Dedifferentiated amniotic fluid mesenchymal stem cell (primary cell): ENCODE results near the gene POT1.
"Not testable (repeated sequence)": the region's sequence is repeated elsewhere in the genome, so short reads cannot be mapped to it uniquely, and the experiment has no call there.

Experiments
- DNase-seq: peaks from one replicate; pipeline ENCODE4 v3.0.0-alpha.2; 2016; ENCODE audit errors: extremely low spot score

The POT1 gene, protein sequence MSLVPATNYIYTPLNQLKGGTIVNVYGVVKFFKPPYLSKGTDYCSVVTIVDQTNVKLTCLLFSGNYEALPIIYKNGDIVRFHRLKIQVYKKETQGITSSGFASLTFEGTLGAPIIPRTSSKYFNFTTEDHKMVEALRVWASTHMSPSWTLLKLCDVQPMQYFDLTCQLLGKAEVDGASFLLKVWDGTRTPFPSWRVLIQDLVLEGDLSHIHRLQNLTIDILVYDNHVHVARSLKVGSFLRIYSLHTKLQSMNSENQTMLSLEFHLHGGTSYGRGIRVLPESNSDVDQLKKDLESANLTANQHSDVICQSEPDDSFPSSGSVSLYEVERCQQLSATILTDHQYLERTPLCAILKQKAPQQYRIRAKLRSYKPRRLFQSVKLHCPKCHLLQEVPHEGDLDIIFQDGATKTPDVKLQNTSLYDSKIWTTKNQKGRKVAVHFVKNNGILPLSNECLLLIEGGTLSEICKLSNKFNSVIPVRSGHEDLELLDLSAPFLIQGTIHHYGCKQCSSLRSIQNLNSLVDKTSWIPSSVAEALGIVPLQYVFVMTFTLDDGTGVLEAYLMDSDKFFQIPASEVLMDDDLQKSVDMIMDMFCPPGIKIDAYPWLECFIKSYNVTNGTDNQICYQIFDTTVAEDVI

DNA sequence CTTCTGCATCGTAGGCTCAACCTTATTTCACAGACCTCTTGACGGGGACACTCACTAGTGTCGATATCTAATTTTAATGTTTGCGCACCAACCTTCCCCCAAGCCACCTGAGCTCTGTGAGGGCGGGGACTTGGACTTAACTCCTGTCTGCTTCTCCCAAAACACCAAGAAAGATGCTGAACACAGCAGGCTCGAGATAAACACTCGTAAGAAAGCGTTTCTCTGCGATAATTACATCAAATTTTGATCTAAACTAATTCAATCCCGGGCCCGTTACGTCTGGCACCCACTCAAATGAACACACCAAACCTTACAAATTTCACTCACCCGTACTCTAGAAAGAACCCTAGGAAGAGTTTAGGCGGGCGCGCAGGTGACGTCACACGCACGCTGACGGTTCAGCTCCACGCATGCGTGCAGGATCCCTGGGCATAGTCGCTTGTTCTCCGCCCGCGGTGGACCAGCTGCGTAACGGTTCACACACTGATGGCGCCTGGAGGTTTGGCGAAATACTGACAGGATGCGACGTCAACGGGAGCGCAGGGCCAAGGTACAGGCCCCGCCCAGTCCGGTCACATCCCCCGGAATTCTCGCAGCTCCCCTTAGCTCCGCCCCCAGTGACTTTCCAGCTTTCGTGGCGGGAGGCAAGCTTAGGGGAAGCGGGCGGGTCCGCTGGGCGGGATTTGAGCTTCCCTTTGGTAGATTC lies at the start of gene POT1:
TSS of gene POT1 (minus strand) at position 359 of the 706 bp plus-strand sequence. CDS start 32,652 bp downstream, outside the sequence.
- peak; percentile 99 for DNase-seq

DNA sequence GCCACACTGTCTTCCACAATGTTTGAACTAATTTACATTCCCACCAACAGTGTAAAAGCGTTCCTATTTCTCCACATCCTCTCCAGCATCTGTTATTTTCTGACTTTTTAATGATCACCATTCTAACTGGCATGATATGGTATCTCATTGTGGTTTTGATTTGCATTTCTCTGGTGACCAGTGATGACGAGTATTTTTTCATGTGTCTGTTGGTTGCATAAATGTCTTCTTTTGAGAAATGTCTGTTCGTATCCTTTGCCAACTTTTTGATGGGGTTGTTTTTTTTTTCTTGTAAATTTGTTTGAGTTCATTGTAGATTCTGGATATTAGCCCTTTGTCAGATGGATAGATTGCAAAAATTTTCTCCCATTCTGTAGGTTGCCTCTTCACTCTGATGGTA lies 45.5 kb upstream of the POT1 start:
- DNase-seq = not testable (repeated sequence)

GRCh38 chr7:124965553-124965952 lies 35.9 kb upstream of the POT1 start:
- no peak for DNase-seq

DNA sequence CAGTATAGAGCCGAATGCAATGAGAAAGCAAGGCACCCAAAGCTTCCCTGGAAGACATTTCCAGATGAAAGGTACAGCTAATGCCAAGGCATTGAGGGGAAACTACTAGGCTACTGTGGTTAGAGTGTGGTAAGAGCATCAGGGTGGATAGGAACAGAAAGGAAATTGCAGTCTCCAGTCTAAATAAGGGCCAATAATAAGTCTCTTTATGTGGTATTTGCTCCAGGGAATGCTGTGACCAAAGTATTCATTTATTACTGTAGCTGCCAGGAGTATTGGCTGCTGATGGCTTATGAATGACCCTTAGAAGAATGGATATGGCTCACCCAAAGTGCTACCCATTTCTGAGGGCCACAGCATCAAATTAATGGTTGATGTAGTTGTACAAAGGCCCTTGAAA lies 30.1 kb upstream of the POT1 start:
- no peak for DNase-seq

- not testable (repeated sequence) for DNase-seq
Observed at GRCh38 chr7:124957952-124958351, 28.3 kb upstream of the POT1 start.

DNA sequence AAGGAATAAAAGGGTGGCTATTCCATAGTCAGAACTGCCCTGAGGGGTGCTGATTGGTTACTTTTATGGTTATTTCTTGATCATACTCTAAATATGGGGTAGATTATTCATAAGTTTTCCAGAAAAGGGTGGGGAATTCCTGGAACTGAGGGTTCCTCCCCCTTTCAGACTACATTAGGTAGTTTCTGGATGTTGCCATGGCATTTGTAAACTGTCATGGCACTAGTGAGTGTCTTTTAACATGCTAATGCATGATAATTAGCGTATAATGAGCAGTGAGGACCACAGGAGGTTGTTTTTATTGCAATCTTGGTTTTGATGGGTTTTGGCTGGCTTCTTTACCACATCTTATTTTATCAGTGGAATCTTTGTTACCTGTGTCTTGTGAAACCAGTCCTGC lies 26.5 kb upstream of the POT1 start:
- no peak for DNase-seq

DNA sequence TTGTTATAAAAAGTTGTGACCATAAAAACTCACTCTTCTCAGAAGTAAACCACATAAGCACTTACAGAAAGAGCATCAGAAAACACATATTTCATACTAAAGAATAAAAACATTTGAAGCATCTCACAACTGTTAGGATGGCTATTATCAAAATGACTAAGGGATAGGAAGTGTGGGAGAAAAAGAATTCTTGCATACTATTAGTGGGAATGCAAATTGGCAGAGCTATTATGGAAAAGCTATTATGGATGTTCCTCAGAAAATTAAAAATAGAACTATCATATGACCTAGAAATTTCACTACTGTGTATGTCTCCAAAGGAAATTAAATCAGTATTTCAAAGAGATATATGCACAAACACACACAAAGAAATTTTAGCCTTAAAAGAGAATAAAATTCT lies 25.2 kb upstream of the POT1 start:
- DNase-seq = no peak

GRCh38 chr7:124945680-124946079 lies 16.1 kb upstream of the POT1 start:
- DNase-seq = no peak

- no peak for DNase-seq
Observed at GRCh38 chr7:124943472-124943871, 13.8 kb upstream of the POT1 start.

GRCh38 chr7:124942399-124942798 lies 12.8 kb upstream of the POT1 start:
- no peak for DNase-seq

DNA sequence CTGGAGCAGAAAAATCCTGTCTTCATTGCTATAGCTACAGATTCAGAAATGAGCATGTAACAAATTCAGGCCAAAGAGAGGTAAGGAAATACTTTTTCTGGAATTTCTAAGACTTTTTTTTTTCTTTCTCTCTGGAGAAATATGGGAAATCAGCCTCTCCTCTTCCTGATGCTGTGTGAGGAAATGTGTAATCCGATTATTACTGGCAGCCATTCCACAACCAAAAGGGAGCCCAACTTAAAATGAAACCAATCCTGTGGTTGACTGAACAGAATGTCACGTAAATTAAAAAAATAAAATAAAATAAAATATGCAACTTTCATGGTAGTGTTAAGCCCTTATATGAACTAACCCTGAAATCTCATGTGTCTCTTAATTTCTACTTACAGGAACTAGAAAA lies 10.7 kb upstream of the POT1 start:
- no peak for DNase-seq

DNA sequence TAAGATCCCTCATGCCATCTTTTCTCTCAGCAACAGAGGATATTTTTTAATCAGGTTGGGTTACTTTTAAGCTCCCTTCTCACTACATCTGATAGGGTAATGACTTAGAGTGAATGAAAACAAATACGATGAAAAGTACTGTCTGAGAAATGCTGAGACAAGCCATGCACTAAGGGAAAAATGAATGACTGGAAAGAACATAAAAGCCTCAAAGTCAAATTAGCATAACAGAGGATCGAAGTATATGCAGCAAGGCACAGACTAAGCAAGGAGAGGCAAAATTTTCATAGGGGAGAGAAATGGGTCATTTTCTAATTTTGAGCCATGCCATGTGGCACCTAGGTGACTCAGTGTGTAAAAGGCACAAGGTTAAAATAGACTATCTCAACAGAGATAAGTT lies 8.5 kb upstream of the POT1 start:
- DNase-seq = no peak

DNA sequence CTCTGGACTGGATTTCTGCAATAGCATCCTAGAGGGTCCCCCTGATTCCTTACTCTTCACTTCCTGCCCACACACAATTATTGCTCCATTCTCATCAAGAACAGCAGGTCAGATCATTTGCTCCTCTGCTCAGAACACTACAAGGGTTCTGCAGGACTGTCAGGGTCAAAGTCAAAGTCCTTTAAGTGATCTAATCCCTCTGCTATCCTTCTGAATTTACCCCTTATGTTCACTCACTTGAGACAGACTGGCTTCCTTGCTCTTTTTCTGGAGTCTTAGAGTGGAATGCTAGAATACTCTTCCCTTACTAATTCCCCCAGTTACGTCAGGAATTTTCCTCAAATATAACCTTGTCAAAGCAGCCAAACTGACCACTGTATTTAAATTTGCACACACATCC lies 7.5 kb upstream of the POT1 start:
- DNase-seq = no peak

DNA sequence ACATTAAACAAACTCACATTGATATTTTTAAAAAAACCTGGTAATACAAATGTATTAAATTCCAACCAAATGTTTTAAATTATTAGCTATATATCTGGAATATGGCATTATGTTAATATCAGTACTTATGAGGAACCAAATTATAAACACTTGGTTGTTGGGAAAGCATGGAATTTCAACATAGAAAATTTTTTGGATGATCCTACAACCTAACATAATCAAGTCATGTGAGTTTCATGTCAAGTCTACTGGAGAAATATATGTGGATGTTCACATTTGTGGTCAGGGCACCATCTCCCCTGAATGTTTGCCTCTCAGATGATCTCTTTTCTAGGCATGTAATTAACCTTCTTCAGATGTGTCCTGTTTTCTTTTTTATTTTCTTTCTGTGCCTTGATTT lies 5.2 kb upstream of the POT1 start:
- DNase-seq = no peak

DNA sequence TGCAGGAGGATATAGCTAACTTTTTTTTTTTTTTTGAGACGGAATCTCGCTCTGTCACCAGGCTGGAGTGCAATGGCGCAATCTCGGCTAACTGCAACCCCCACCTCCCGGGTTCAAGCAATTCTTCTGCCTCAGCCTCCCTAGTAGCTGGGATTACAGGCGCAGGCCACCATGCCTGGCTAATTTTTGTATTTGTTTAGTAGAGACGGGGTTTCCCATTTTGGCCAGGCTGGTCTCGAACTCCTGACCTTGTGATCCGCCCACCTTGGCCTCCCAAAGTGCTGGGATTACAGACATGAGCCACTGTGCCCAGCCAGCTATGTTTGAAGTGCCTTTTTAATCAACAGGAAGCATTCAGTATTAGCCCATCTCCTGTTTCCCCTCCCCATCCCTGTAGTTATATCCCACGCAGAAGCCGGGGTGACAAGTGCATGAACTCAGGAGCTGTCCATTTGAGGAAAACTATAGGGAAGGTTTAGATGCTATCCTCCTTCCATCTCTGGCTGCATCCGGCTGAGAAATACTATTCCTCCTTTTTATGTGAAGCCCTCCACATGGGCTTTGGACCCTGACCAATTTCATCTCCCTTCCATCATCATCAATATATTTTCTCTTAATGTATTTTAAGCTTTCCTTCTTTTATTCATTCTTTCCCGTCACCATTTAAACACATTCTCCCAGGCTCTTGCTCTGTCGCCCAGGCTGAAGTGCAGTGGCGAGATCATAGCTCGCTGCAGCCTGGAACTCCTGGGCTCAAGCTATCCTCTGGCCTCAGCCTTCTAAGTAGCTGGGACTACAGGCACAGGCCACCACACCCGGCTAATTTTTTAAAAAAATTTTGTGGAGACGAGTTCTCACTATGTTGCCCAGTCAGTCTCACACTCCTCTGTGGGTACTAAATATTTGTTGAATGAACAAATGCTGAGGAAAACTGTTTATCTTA lies 1.3 kb upstream of the POT1 start:
- DNase-seq = no peak

DNA sequence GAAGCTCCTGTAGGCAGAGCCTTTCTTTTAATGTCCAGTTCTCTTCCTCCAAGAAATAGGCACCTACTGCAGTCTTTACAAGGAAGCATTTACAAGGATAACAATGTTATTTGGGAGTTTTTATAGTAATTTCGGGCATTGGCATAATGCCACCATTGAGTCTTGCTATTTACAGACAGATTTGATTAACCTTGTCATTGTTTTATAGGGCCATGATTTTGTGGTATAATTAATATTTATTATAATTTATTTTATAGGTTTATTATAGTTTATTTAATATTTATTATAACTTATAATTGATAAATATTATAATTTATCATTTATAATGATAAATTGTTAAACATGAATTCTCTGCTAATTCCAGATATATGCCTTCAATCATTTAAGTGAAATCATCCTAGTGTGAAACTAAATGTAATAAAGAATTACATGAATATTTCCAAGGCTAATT lies 573 bp upstream of the POT1 start:
- DNase-seq = no peak

GRCh38 chr7:124924906-124925305 lies 4.7 kb downstream of the POT1 start:
- no peak for DNase-seq

DNA sequence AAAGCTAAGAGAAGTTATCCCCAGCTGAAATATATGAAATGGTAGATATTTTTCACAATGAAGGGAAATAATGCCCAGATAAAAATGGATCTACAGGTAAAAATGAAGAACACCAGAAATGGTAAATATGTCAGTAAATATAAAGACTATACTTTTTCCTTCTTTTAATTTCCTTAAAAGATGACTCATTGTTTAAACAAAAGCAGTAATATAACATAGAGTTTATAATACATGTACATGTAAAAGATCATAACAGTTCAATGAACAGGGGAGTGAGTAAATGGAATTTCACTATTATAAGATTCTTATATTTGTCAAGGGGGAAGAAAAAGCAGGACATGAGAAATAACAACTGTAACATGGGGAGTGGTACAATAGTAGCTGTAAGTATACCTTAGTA lies 7.4 kb downstream of the POT1 start:
- no peak for DNase-seq

DNA sequence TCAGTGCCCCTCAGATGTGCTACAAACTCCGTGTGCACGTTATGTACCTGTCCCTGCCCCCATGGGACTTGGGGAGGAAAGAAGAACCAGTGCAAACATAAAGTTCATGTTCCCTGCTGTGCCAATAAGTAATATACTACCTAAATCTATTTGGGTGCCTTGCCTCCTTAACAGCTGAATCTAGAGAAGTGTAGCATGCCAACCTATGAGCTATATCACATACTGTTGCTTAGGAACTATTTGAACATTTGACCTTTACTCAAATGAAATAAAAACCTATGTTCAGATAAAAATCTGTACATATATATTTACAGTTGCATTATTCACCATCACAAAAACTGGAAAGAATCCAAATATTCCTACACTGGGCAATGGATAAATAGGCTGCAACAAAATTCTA lies 9.8 kb downstream of the POT1 start:
- DNase-seq = no peak

GRCh38 chr7:124918662-124919061 lies 11.0 kb downstream of the POT1 start:
- DNase-seq = no peak

DNA sequence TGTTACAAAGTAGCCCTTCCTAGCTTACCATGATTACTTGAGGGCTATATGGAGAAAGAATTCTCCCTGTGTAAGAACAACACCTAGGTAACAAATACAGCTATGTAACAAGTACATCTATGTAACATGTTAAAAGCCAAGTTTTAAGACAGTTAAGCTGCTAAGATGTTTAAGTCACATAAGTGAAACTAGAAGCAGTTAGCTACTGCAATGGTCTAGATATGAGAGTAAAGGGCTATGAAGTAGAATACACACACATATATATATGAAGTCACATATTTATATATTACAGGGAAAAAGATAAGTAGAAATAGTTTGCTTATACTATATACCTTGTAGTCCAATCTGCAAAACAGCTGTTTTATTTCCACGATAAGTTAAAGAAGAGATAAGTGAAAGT lies 14.4 kb downstream of the POT1 start:
- DNase-seq = no peak

DNA sequence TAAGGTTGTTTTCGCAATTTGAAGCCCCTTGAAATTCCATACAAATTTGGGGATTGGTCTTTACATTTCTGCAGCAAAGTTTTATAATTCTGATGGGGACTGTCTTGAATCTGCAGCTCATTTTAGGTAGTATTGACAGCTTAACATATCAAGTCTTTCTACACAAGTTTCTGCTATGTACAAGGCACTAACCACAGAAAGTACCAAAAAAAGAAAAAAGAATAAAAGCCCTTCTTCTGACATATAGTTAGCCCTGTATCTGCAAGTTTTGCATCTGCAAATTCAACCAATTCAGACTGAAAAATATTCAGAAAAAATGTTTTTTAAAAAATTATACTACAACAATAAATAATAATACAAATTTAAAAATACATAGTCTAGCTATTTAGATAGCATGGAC lies 15.3 kb downstream of the POT1 start:
- no peak for DNase-seq
